Measurements from ENCODE around the gene FGFRL1.

DNA sequence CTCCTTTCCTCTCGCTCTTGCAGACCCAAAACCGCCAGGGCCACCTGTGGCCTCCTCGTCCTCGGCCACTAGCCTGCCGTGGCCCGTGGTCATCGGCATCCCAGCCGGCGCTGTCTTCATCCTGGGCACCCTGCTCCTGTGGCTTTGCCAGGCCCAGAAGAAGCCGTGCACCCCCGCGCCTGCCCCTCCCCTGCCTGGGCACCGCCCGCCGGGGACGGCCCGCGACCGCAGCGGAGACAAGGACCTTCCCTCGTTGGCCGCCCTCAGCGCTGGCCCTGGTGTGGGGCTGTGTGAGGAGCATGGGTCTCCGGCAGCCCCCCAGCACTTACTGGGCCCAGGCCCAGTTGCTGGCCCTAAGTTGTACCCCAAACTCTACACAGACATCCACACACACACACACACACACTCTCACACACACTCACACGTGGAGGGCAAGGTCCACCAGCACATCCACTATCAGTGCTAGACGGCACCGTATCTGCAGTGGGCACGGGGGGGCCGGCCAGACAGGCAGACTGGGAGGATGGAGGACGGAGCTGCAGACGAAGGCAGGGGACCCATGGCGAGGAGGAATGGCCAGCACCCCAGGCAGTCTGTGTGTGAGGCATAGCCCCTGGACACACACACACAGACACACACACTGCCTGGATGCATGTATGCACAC lies 13.6 kb downstream of the FGFRL1 start:
- TF ChIP-seq, protein P1, sequence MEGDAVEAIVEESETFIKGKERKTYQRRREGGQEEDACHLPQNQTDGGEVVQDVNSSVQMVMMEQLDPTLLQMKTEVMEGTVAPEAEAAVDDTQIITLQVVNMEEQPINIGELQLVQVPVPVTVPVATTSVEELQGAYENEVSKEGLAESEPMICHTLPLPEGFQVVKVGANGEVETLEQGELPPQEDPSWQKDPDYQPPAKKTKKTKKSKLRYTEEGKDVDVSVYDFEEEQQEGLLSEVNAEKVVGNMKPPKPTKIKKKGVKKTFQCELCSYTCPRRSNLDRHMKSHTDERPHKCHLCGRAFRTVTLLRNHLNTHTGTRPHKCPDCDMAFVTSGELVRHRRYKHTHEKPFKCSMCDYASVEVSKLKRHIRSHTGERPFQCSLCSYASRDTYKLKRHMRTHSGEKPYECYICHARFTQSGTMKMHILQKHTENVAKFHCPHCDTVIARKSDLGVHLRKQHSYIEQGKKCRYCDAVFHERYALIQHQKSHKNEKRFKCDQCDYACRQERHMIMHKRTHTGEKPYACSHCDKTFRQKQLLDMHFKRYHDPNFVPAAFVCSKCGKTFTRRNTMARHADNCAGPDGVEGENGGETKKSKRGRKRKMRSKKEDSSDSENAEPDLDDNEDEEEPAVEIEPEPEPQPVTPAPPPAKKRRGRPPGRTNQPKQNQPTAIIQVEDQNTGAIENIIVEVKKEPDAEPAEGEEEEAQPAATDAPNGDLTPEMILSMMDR (IDR thresholded peaks at IDR 0.05; ENCODE audit: low read depth, low read length) = no peak
- no peak for TF ChIP-seq EZH2phosphoT487 (IDR thresholded peaks at IDR 0.05; ENCODE audit: low read depth)
